Hepatic stellate cell (primary cell): ENCODE results near the gene FAF2.

Experiments
- DNase-seq: peaks from one replicate; pipeline ENCODE4 v3.0.0; 2011; ENCODE audit warnings: low spot score

FAF2 gene

GRCh38 chr5:176530983-176531901 lies 83.1 kb downstream of the FAF2 start:
- DNase-seq = no peak

DNA sequence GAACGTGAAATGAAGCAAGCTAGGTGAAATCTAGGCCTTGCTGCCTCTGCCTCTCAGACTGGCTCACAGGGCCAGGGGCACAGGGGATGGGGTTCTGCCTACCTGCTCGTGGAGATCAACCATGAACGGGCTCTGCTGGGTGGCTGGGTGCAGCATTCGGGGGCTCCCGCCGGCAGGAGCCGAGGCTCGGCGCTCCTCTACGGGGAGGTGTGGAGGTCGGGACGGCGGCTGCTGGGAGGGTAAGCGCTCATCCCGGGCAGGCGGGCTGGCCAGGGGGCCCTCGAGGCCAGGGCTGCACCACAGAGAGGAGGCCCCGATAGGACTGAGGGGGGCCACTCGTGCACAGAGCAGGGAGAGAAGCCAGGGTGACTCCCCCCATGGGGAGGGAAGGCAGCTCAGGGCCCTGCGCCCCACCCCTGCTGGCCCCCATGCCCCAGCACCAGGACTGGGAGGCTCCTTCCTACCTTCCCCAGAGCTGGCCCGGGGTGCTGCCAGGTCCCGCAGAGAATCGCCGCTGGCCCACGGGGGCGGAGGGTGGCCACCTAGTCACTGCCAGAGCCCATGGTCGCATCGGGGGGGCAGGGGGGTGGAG lies 83.8 kb downstream of the FAF2 start:
- no peak for DNase-seq

DNA sequence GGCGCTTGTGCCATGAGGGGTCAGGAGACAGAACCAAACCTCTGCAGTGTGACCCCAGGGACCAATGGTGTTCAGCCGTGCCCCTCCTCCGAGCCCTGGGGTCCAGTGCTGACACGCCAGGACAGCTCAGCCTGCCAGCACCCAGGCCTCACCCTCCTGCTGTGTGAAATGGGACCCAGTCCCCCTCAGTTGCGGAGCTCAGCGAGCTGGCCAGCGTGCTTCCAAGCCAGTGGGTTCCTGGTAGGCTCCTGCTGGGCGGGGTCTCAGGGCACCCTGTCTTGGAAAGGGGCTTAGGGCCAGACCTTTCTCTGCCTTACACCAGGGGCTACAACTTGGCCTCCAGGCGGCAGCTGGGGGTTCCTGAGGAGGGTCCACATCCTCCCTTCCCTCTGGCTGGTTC lies 84.6 kb downstream of the FAF2 start:
- DNase-seq = no peak

GRCh38 chr5:176533390-176533789 lies 85.2 kb downstream of the FAF2 start:
- no peak for DNase-seq

DNA sequence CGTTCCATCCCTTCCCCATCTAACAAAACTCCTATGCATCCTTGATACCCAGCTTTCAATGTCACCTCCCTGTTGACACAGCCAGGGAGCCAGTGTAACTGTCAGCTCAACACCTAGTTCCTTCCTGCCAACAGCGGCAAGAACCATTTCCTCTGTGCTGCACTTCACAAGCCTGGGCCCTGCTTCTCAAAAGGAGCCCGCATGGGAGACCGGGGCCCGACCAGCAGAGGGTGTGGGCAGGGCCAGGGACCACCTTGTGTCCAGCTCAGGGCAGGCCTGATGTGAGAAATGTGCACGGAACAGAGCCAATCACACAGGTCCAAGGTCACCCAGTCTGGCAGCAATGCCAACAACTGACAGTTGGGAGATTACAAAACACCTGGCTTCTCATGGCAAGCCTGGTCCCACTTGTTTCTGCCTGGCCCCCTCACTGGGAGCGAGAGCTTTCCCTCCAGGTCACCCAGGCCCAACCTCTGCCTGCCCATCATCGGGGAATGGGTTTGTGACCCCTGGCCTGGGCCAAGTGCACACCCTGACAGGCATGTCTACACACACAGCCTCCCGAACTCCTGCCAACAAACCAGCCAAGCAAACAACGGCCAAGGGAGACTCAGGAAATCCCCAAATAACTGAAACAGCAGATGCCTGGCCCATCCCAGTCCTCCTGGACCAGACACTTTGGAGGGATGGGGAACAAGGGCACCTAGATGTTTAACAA lies 85.9 kb downstream of the FAF2 start:
- DNase-seq = no peak

DNA sequence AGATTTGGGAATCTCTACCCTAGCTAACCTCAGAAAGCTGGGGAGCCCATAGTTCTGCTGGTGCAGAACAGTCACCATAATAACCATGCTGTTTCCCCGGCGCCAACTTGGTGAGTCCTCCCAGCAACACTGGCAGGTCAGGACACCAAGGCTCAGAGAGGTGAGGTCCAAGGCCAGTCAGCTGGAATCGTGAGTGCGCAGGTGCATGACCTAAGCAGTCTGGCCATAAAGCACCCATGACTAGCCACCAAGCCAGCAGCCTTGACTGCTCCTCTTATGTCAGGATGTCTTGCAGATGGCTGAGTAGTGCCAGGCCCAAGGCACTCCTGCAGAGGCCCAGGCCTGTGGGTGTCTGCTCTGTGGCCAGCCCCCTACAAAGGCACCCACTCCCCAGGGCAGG lies 86.5 kb downstream of the FAF2 start:
- no peak for DNase-seq

- no peak for DNase-seq
Observed at GRCh38 chr5:176535101-176535663, 87.0 kb downstream of the FAF2 start.

DNA sequence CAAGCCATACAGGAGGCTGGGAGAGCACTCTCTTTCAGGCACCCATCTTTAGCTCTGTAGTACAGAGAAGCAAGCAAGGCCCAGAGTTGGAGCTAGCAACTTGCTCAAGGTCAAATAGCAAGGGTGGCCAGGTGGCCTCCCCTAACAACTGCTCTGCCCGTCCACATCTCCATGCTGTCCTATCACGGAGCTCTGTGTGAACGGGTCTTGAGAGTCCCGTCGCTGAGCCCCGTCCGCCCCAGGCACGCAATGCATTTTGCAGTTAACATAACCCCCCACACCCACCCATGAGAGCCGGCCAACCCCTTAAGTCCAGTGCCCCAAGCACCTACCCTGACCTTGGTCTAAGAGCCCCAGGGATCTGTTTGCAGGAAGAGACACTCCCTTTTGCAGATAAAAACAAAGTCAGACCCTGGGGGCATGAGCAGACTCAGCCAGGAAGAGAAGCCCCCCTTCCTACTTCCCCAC lies 87.5 kb downstream of the FAF2 start:
- no peak for DNase-seq

DNA sequence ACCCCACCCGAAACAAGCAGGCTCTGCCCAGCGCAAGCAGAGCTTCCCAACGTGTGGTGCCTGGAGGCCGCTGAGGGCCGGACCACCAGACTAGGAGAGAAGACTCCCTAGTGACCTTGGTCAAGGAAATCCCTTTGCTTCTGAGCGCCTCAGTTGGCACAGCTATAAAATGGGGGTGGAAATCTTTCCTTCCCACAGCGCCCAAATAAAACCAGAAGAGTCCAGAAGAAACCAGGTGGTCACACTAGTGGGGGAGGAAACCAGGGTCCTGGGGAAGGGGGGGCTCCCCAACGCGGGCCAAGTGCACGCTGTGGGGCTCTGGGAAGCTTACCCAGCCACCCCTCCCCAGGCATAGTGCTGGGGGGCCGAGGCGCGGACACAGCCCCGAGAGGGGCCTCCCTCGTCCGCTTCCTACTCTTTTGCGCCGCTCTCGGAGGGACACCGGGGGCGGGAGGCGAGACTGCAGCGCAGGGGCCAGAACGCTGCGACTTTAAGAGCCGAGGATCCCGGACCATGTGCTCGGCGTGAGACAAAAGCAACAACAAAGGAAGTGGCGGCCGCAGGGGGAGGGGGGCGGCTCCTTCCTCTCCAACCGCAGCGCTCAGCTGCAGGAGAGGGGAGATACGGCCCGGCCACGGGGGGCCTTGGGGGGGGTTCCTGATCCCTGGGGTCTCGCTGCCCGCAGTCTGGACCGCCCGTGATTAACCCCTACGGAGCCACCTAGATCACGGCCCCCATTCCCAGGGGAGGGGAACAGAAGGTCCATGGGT lies 88.1 kb downstream of the FAF2 start:
- peak; percentile 87 for DNase-seq

DNA sequence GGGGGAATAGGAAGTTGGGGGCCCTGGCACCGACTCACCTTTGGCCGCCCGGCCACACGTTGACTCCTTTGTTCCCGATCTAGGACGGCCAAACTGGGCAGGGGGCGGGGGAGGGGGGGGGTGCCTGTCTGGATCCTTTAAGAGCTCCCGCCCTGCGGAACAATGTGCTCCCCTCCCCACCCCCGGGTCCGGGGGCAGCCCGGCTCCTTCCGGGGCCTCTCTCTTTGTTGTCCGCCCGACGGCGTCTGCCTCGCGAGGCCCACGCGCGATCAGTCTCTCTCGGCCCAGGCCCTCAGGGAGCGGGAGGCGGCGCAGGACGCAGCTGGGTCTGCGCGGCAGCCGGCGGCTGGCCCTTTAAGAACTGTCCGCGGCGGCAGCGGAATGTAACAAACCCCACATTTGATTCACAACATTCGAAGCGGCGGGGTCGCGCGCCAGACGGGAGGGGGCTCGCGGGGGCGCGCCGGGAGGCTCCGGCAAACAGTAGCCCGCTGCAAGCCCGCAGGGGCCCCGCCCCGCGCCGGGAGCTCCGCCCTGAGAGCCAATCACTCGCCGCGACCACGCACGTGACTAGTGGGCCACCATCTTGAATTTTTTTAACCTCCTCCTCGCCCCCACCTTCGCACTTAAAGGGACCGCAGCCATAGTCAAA lies 88.8 kb downstream of the FAF2 start, which contains the start of gene RNF44:
Gene RNF44, minus strand, starts transcription at position 501 of the 652 bp plus-strand sequence. CDS start 4,930 bp downstream, outside the sequence.
- peak; percentile 98 for DNase-seq

DNA sequence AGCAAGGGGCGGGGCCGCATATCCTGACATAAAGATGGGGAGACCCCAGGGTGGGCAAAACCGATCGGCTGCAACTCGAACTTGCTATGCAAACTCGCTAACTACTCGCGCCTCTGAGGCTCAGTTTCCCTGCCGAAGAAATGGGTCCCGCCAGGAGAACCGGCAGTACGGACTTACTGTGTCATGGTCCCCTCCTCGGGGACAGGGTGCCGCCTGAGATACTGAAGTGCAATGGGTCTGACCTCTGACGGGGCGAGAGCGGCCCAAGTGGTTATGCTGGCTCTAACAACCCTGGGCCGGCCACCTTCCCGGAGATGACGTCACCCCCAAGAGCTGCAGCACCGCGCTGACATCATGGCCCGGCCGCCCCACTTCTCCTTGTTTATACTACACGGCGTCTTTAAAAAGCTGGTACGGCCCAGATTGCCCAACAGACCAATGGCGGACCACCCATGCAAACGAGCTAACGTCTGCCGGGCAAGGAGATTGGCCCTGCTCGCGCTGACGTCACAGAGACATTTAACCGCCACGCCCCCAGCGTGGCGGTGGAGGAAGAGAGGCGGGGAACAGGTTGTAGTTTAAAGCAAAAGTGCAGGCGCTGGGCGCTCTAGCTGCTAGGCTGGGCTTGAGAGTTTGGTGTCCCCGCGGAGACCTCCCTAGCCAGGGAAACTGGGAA lies 89.5 kb downstream of the FAF2 start:
- DNase-seq = peak; percentile 98

GRCh38 chr5:176538230-176538988 lies 90.2 kb downstream of the FAF2 start:
- DNase-seq = no peak

- DNase-seq = no peak
Observed at GRCh38 chr5:176538989-176539384, 90.8 kb downstream of the FAF2 start.

GRCh38 chr5:176540476-176540899 lies 92.3 kb downstream of the FAF2 start:
- no peak for DNase-seq

DNA sequence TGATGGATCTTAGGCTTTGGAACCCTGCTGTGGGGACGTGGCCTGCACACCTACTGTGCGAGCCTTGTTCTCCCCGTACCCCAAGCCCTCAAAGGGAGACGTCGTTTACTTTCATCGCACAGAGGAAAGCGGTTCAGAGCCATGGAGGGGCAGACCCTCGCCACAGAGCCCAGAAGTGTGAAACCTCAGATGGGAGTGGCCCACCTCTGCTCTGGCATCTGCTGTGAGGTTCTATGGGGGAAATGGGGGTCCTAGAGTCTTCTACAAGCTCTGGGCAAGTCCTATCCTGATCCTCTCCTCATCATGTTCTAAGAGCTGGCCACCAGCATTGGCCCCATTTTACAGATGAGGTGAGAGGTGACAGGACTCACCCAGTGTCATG lies 92.8 kb downstream of the FAF2 start:
- no peak for DNase-seq

GRCh38 chr5:176541338-176542134 lies 93.4 kb downstream of the FAF2 start:
- DNase-seq = no peak

GRCh38 chr5:176542135-176542595 lies 94.0 kb downstream of the FAF2 start:
- no peak for DNase-seq

DNA sequence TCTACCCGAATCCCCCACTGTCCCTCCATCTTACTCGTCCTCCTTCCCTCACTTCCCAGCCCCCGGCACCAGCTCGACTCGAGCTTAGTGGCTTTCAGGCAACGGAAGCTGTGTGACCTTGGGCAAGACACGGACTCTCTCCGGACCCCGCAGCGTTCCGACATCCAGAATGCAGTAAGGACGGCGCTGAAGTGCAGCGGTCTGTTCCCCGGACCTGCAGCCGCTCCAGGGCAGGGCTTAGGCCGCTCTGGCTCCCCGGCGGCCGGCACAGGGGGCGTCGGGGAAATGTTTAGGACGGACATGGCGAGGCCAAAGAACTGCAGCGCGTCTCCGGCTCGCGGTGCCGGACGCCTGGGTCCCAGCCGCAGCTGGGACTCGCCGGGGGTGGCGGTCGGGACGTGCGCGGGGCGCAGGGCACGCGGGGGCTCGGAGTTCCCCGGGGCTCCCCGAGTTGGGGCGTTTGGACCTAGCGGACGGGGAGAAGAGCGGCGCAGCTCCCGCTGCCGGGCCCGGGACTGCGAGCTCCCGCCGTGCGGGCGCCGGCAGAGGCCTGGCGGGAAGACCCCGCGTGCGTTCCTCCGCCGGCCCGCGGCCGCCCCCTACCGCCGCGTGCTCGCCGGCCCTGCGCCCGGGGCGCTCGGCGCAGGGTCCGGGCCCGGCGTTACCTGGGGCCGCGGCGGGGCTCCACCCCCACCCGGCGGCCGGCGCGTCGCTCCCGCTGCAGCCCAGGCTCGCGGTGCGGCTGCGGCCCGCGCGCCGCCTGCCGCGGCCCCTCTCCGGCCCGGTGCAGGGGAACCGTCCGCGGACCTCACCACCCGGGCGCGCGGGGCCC lies 94.6 kb downstream of the FAF2 start:
- DNase-seq = no peak
